Neural cell (in vitro differentiated cells): ENCODE results near the gene STK32A. TPM values are rescaled to one million over a fixed set of nuclear protein-coding genes. Genes with fewer than 3 reads are reported as not detected.
"Not testable (repeated sequence)": the region's sequence is repeated elsewhere in the genome, so short reads cannot be mapped to it uniquely, and the experiment has no call there.

Source experiments
- H2AFZ ChIP-seq: fragments of 200-600, 300-800 bp; sonication (generic), shearing (Covaris generic); 2 replicates; pipeline ENCODE4 v1.6.0; 2014; ENCODE audit warnings: low read depth, mild to moderate bottlenecking, antibody characterized with exemption, low read length, moderate library complexity
- H3F3A ChIP-seq: fragments of 200-600 bp; shearing (Covaris generic); 2 replicates; pipeline ENCODE4 v1.6.1; 2016; ENCODE audit warnings: mild to moderate bottlenecking, moderate library complexity, mixed read lengths, antibody characterized with exemption, low read length; ENCODE audit not compliant: insufficient read depth, poor library complexity, severe bottlenecking
- H3K27ac ChIP-seq: fragments of 200-600, 300-800 bp; sonication (generic), shearing (Covaris generic); 2 replicates; pipeline ENCODE4 v1.5.1; 2014; ENCODE audit warnings: mild to moderate bottlenecking, low read length, moderate library complexity
- H3K27me3 ChIP-seq: fragments of 300-800, 200-600 bp; sonication (generic), shearing (Covaris generic); 2 replicates; pipeline ENCODE4 v1.6.0; 2014; ENCODE audit warnings: mild to moderate bottlenecking, low read depth, low read length, moderate library complexity; ENCODE audit not compliant: insufficient read depth
- H3K36me3 ChIP-seq: fragments of 300-800, 200-600 bp; sonication (generic), shearing (Covaris generic); 2 replicates; pipeline ENCODE4 v1.5.1; 2014; ENCODE audit warnings: mild to moderate bottlenecking, antibody characterized with exemption, low read length, moderate library complexity; ENCODE audit not compliant: insufficient read depth
- H3K4me2 ChIP-seq: fragments of 300-800, 200-600 bp; sonication (generic), shearing (Covaris generic); 2 replicates; pipeline ENCODE4 v1.6.0; 2014; ENCODE audit warnings: mild to moderate bottlenecking, low read length
- H3K4me3 ChIP-seq: fragments of 300-800, 200-600 bp; sonication (generic), shearing (Covaris generic); 2 replicates; pipeline ENCODE4 v1.5.1; 2014; ENCODE audit warnings: mild to moderate bottlenecking, low read length, moderate library complexity
- H3K79me2 ChIP-seq: fragments of 200-600 bp; shearing (Covaris generic); replicated peaks from 2 replicates; pipeline ENCODE4 v1.6.0; 2014; ENCODE audit warnings: mild to moderate bottlenecking, low read length, moderate library complexity; ENCODE audit not compliant: insufficient read depth
- H3K9ac ChIP-seq: fragments of 300-800, 200-600 bp; sonication (generic), shearing (Covaris generic); 2 replicates; pipeline ENCODE4 v1.6.1; 2016; ENCODE audit warnings: mild to moderate bottlenecking, low read length, mixed read lengths
- H3K9me2 ChIP-seq: fragments of 200-600 bp; shearing (Covaris generic); 2 replicates; pipeline ENCODE4 v1.6.1; 2016; ENCODE audit warnings: mild to moderate bottlenecking, low read length, mixed read lengths; ENCODE audit not compliant: insufficient read depth
- H3K9me3 ChIP-seq: fragments of 200-600, 300-800 bp; sonication (generic), shearing (Covaris generic); 2 replicates; pipeline ENCODE4 v1.6.1; 2016; ENCODE audit warnings: mild to moderate bottlenecking, mixed run types, low read length, moderate library complexity, mixed read lengths
- H4K20me1 ChIP-seq: fragments of 200-600 bp; shearing (Covaris generic); 2 replicates; pipeline ENCODE4 v1.6.1; 2016; ENCODE audit warnings: mild to moderate bottlenecking, mixed run types; ENCODE audit not compliant: insufficient read depth
- CTCF ChIP-seq: fragments of 450-650 bp; IDR thresholded peaks from 2 replicates; pipeline ENCODE4 v1.5.1; 2014; ENCODE audit warnings: antibody characterized with exemption, mild to moderate bottlenecking, moderate library complexity; ENCODE audit not compliant: poor library complexity, severe bottlenecking
- EP300 ChIP-seq: fragments of 450-650 bp; conservative IDR thresholded peaks from 2 replicates; pipeline ENCODE4 v1.6.1; 2014; ENCODE audit warnings: antibody characterized with exemption, mild to moderate bottlenecking, moderate library complexity; ENCODE audit not compliant: poor library complexity, severe bottlenecking
- EZH2 ChIP-seq: fragments of 200-600, 300-800 bp; shearing (Covaris generic), sonication (generic); IDR thresholded peaks from 2 replicates; pipeline ENCODE4 v1.6.1; 2014; ENCODE audit warnings: antibody characterized with exemption, low read length, borderline replicate concordance, mild to moderate bottlenecking; ENCODE audit not compliant: insufficient read depth, poor library complexity, severe bottlenecking
- MXI1 ChIP-seq: fragments of 450-650 bp; conservative IDR thresholded peaks from 2 replicates; pipeline ENCODE4 v1.6.1; 2014; ENCODE audit warnings: antibody characterized with exemption, mild to moderate bottlenecking; ENCODE audit not compliant: poor library complexity, severe bottlenecking
- POLR2AphosphoS5 ChIP-seq: IDR thresholded peaks from 2 replicates; pipeline ENCODE4 v1.6.1; 2012
- RAD21 ChIP-seq: fragments of 450-650 bp; conservative IDR thresholded peaks from 2 replicates; pipeline ENCODE4 v1.6.1; 2014; ENCODE audit warnings: antibody characterized with exemption, mild to moderate bottlenecking, moderate library complexity
- REST ChIP-seq: IDR thresholded peaks from 2 replicates; pipeline ENCODE4 v1.6.1; 2012; ENCODE audit warnings: borderline replicate concordance
- SMC3 ChIP-seq: fragments of 450-650 bp; conservative IDR thresholded peaks from 2 replicates; pipeline ENCODE4 v1.6.1; 2014; ENCODE audit warnings: antibody characterized with exemption, mild to moderate bottlenecking, moderate library complexity; ENCODE audit not compliant: poor library complexity
- TAF1 ChIP-seq: IDR thresholded peaks from 2 replicates; pipeline ENCODE4 v1.6.1; 2012; ENCODE audit warnings: low read depth
- polyA plus RNA-seq: library from polyadenylated mRNA; depleted of rRNA; stranded (reverse); fragments of >200 nt; gene quantifications from 2 replicates; pipeline ENCODE4 v1.2.3, GENCODE V29; 2014

STK32A gene
- polyA plus RNA-seq, 1 donor from 2014 or later, result 23.1 TPM

- no peaks in the 10 kb centered on the region for H3F3A ChIP-seq
- peak overlapping the region; percentile 71 for H3K4me2 ChIP-seq
- H3K27ac ChIP-seq, result peak overlapping the region; percentile 37
- no peaks in the 10 kb centered on the region for H3K9me2 ChIP-seq
- H3K9me3 ChIP-seq, result peaks cover 8% of the 10 kb centered on the region
- H3K4me3 ChIP-seq, result peak overlapping the region; percentile 90
- peak overlapping the region; percentile 75 for H3K9ac ChIP-seq
- H3K27me3 ChIP-seq, result peaks cover 5% of the 10 kb centered on the region
- H4K20me1 ChIP-seq, result no peaks in the 10 kb centered on the region
- peak overlapping the region; percentile 79 for H2AFZ ChIP-seq
- H3K79me2 ChIP-seq, result peaks cover 6% of the 10 kb centered on the region
- H3K36me3 ChIP-seq, result no peaks in the 10 kb centered on the region
- TF ChIP-seq CTCF (no peak), MXI1 (peak; percentile 4), RAD21 (no peak), EZH2 (no peak), REST (no peak)
These were observed 494 bp upstream of the STK32A start for GRCh38 chr5:147234239-147234824.

GRCh38 chr5:147240266-147240985 is 5.6 kb downstream of the STK32A start:
- Histone ChIP-seq H3K79me2 (peaks cover 6% of the 10 kb centered on the region), H3K27ac (no peak overlapping the region), H2AFZ (no peak overlapping the region), H3K9me3 (no peaks in the 10 kb centered on the region), H3K9ac (no peak overlapping the region), H3K36me3 (no peaks in the 10 kb centered on the region), H3K27me3 (no peaks in the 10 kb centered on the region), H4K20me1 (no peaks in the 10 kb centered on the region), H3K4me3 (no peak overlapping the region), H3K4me2 (no peak overlapping the region), H3F3A (no peaks in the 10 kb centered on the region), H3K9me2 (no peaks in the 10 kb centered on the region)
- TF ChIP-seq EP300 (no peak), SMC3 (no peak), EZH2 (no peak), MXI1 (no peak), REST (no peak), TAF1 (no peak), POLR2AphosphoS5 (no peak), CTCF (no peak), RAD21 (no peak)

- H3K4me2 ChIP-seq, H2AFZ ChIP-seq, H3K9me2 ChIP-seq, H3K79me2 ChIP-seq, H3K27ac ChIP-seq, H3F3A ChIP-seq, H4K20me1 ChIP-seq, H3K36me3 ChIP-seq, H3K9me3 ChIP-seq, H3K27me3 ChIP-seq, H3K9ac ChIP-seq, H3K4me3 ChIP-seq: not testable (repeated sequence)
These were observed 8.4 kb downstream of the STK32A start for GRCh38 chr5:147243238-147243637.
